Ovary (tissue), 3 donors: ENCODE data around the gene RANBP1.

Experiments used
- EP300 ChIP-seq: sonication (generic); formaldehyde crosslinking; IDR thresholded peaks from one replicate; pipeline ENCODE4 v1.6.1; 2017; ENCODE audit warnings: antibody characterized with exemption
- POLR2A ChIP-seq: fragments of 450-650 bp; IDR thresholded peaks from one replicate; pipeline ENCODE4 v1.6.1; 2017; ENCODE audit warnings: antibody characterized with exemption, mild to moderate bottlenecking, moderate library complexity
- TF ChIP-seq, protein P1 (sequence below), 3 donors: fragments of 450-650 bp in 2 of 3; fragments of 200-600 bp in 1 of 3; IDR thresholded peaks; one replicate each; pipeline versions ENCODE4 v1.5.1 to v1.8.0; 2016 to 2022; ENCODE audit warnings: antibody characterized with exemption in 3 of 3, mild to moderate bottlenecking in 1 of 3
- donor health status: DM: no; HTN: no; CAD: no.

DNA sequence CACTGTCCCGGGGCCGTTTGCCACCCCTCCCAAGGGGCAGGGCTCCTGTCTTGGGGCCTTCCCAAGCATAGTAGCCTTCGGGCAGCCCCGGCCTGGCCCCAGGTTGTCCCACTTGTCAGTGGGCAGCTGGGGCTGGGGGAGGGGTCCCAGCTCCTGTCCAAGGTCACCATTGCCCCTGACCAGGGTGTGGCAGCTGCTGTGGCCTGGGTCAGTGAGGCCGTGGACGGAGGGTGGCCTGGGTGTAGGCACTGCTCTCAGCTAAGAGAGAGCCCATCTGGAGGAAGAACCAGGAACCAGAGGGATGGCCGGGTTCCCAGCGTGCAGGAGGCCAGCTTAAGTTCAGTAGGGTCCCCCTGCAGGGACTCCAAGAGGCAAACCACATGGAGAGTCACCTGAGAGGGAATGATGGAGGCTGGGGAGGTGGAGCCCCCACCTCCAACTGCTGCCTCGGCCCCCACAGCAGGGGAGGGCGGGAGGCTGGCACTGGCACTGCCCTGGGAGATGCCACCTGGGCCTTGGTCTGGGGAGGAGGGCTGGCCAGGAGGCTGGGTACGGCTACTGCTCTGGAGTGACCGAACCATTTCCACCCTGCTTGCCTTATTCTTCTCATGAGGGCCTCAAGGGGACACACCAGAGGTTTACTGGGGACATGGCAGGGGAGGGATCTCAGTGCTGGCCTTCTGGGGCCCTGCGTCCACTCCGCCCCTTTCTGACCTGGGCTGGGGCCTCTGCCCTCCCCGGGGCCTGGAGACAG is 41.7 kb downstream of the RANBP1 start:
- TF ChIP-seq, protein P1, sequence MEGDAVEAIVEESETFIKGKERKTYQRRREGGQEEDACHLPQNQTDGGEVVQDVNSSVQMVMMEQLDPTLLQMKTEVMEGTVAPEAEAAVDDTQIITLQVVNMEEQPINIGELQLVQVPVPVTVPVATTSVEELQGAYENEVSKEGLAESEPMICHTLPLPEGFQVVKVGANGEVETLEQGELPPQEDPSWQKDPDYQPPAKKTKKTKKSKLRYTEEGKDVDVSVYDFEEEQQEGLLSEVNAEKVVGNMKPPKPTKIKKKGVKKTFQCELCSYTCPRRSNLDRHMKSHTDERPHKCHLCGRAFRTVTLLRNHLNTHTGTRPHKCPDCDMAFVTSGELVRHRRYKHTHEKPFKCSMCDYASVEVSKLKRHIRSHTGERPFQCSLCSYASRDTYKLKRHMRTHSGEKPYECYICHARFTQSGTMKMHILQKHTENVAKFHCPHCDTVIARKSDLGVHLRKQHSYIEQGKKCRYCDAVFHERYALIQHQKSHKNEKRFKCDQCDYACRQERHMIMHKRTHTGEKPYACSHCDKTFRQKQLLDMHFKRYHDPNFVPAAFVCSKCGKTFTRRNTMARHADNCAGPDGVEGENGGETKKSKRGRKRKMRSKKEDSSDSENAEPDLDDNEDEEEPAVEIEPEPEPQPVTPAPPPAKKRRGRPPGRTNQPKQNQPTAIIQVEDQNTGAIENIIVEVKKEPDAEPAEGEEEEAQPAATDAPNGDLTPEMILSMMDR (IDR thresholded peaks at IDR 0.05), result no peak
- no peak for TF ChIP-seq EP300
- TF ChIP-seq POLR2A, result no peak
